Gastroesophageal sphincter (tissue), 4 donors: Measurements from ENCODE around the gene MAPKAPK3. TPM values are rescaled to one million over a fixed set of nuclear protein-coding genes. Genes with fewer than 3 reads are reported as not detected.

ENCODE experiments used
- ATAC-seq: fragments of 150-250 bp; one replicate; pipeline ENCODE4 v1.9.1; 2016; ENCODE audit warnings: mild to moderate bottlenecking, moderate library complexity
- H3K27ac ChIP-seq, 4 donors: fragments of 200-600 bp; sonication (generic) in 3 of 4; 1 replicate in 3 of 4; 2 replicates in 1 of 4; pipeline ENCODE4 v1.5.1; 2016 to 2019
- H3K27me3 ChIP-seq: fragments of 200-600 bp; sonication (generic); one replicate; pipeline ENCODE4 v1.5.1; 2019
- H3K36me3 ChIP-seq, 2 donors: fragments of 200-600 bp; sonication (generic); one replicate each; pipeline ENCODE4 v1.5.1; 2019; ENCODE audit warnings: control low read depth in 1 of 2
- H3K4me1 ChIP-seq, 3 donors: fragments of 200-600 bp; sonication (generic); 1 replicate in 2 of 3; 2 replicates in 1 of 3; pipeline ENCODE4 v1.5.1; 2016 to 2019; ENCODE audit warnings: control low read depth in 2 of 3
- H3K4me3 ChIP-seq, 2 donors: fragments of 200-600 bp; sonication (generic); one replicate each; pipeline ENCODE4 v1.5.1; 2019; ENCODE audit warnings: mild to moderate bottlenecking in 1 of 2, moderate library complexity in 1 of 2
- H3K9me3 ChIP-seq, 3 donors: fragments of 200-600 bp; sonication (generic); one replicate each; pipeline ENCODE4 v1.5.1; 2017 to 2019; ENCODE audit warnings: control low read depth in 2 of 3
- CTCF ChIP-seq, 4 experiments: fragments of 200-600 bp in 2 of 4; fragments of 450-650 bp in 2 of 4; sonication (generic) in 1 of 4; IDR thresholded peaks; one replicate each; pipeline ENCODE4 v1.5.1; 2017 to 2019; ENCODE audit warnings: antibody characterized with exemption in 4 of 4, mild to moderate bottlenecking in 2 of 4, moderate library complexity in 2 of 4
- EP300 ChIP-seq: sonication (generic); formaldehyde crosslinking; IDR thresholded peaks from one replicate; pipeline ENCODE4 v1.6.1; 2017; ENCODE audit warnings: antibody characterized with exemption, mild to moderate bottlenecking
- POLR2A ChIP-seq, 2 donors: fragments of 450-650 bp; IDR thresholded peaks; one replicate each; pipeline ENCODE4 v1.6.1; 2017; ENCODE audit warnings: antibody characterized with exemption in 2 of 2, mild to moderate bottlenecking in 2 of 2, moderate library complexity in 1 of 2
- POLR2AphosphoS5 ChIP-seq: sonication (generic); formaldehyde crosslinking; IDR thresholded peaks from one replicate; pipeline ENCODE4 v1.6.1; 2017; ENCODE audit warnings: antibody characterized with exemption
- WGBS, 2 donors: methylation state at CpG; one replicate each; pipeline ENCODE4 v1.1.5; 2018; ENCODE audit warnings: low coverage in 1 of 2; 5-methylcytosine and 5-hydroxymethylcytosine counted together
- total RNA-seq, 4 donors: library from RNA; depleted of rRNA; stranded (reverse); fragments of >200 nt; gene quantifications; one replicate each; pipeline ENCODE4 v1.1.0, GENCODE V29; 2016

Gene MAPKAPK3
- total RNA-seq, 4 donors from 2014 or later, result 18.7 to 30.2 (median 22.4) TPM

- no peaks in the 10 kb centered on the region for H3K4me1 ChIP-seq
- no peaks in the 10 kb centered on the region for H3K9me3 ChIP-seq
- H3K27ac ChIP-seq, result no peak overlapping the region
- ATAC-seq, result no peak
- H3K36me3 ChIP-seq, result no peaks in the 10 kb centered on the region
- no peak overlapping the region for H3K4me3 ChIP-seq
- 94 to 100% methylated on average over 1 to 2 of the region's 6 CpGs for whole genome bisulfite sequencing, 2 donors
- no peaks in the 10 kb centered on the region for H3K27me3 ChIP-seq
- no peak for TF ChIP-seq POLR2AphosphoS5
- TF ChIP-seq POLR2A (IDR thresholded peaks at IDR 0.05), result no peak
- TF ChIP-seq EP300, result no peak
- TF ChIP-seq CTCF (IDR thresholded peaks at IDR 0.05), result no peak
Measured at GRCh38 chr3:50658416-50658815, 41.5 kb downstream of the MAPKAPK3 start.

GRCh38 chr3:50658831-50659230 lies 41.9 kb downstream of the MAPKAPK3 start:
- H3K36me3 ChIP-seq, result no peaks in the 10 kb centered on the region
- ATAC-seq, result no peak
- no peak overlapping the region for H3K4me3 ChIP-seq
- no peaks in the 10 kb centered on the region for H3K9me3 ChIP-seq
- TF ChIP-seq POLR2A (IDR thresholded peaks at IDR 0.05) (no peak), EP300 (no peak), POLR2AphosphoS5 (no peak), CTCF (IDR thresholded peaks at IDR 0.05) (no peak)
- H3K27ac ChIP-seq, result no peak overlapping the region
- 100% methylated on average over 2 of the region's 3 CpGs; no CpG with 5 or more reads in 1 of the 2 donors for WGBS, 2 donors
- no peaks in the 10 kb centered on the region for H3K4me1 ChIP-seq
- no peaks in the 10 kb centered on the region for H3K27me3 ChIP-seq

- no peak overlapping the region for H3K27ac ChIP-seq
- no peak for TF ChIP-seq EP300
- TF ChIP-seq CTCF (IDR thresholded peaks at IDR 0.05), result no peak
- TF ChIP-seq POLR2AphosphoS5, result no peak
- TF ChIP-seq POLR2A (IDR thresholded peaks at IDR 0.05), result no peak
- no peak for ATAC-seq
- H3K9me3 ChIP-seq, result no peaks in the 10 kb centered on the region
- H3K4me3 ChIP-seq, result no peak overlapping the region
- 86% methylated on average over 3 to 4 of the region's 10 CpGs for WGBS, 2 donors
- H3K36me3 ChIP-seq, result no peaks in the 10 kb centered on the region
- no peaks in the 10 kb centered on the region for H3K27me3 ChIP-seq
- H3K4me1 ChIP-seq, result no peaks in the 10 kb centered on the region
Measured at GRCh38 chr3:50660386-50660785, 43.4 kb downstream of the MAPKAPK3 start.

GRCh38 chr3:50661321-50661837 lies 44.4 kb downstream of the MAPKAPK3 start:
- TF ChIP-seq CTCF (IDR thresholded peaks at IDR 0.05) (no peak), EP300 (no peak), POLR2A (IDR thresholded peaks at IDR 0.05) (no peak), POLR2AphosphoS5 (no peak)
- H3K4me1 ChIP-seq, result no peaks in the 10 kb centered on the region
- no peak overlapping the region for H3K4me3 ChIP-seq
- 80 to 81% methylated on average over 1 to 5 of the region's 6 CpGs for WGBS, 2 donors
- H3K27me3 ChIP-seq, result no peaks in the 10 kb centered on the region
- H3K9me3 ChIP-seq, result no peaks in the 10 kb centered on the region
- no peaks in the 10 kb centered on the region for H3K36me3 ChIP-seq
- no peak for ATAC-seq
- no peak overlapping the region for H3K27ac ChIP-seq

GRCh38 chr3:50662408-50662807 lies 45.5 kb downstream of the MAPKAPK3 start:
- Histone ChIP-seq H3K9me3 (no peaks in the 10 kb centered on the region), H3K36me3 (no peaks in the 10 kb centered on the region), H3K4me3 (no peak overlapping the region), H3K27me3 (no peaks in the 10 kb centered on the region), H3K4me1 (no peaks in the 10 kb centered on the region), H3K27ac (no peak overlapping the region)
- no peak for TF ChIP-seq POLR2A (IDR thresholded peaks at IDR 0.05)
- TF ChIP-seq EP300, result no peak
- no peak for TF ChIP-seq POLR2AphosphoS5
- TF ChIP-seq CTCF (IDR thresholded peaks at IDR 0.05), result no peak
- no peak for ATAC-seq
- WGBS, 2 donors, result 25 to 45% methylated on average over 2 of the region's 2 CpGs
